ENCODE data around the gene ZNF678.

Gene ZNF678
- 14.8 to 37.1 (median 23.9) reads per million in 9 experiments for total RNA-seq

- ATAC-seq (replicated peaks) (peak; percentile 89), DNase-seq (peak; percentile 76 to 85 (median 80))
- peaks cover 16% of the 10 kb centered on the region for H3K36me3 Mint-ChIP-seq (ENCODE audit: insufficient read depth)
- peak within 1 kb of the TSS; percentile 94 to 98 for H3K4me3 Mint-ChIP-seq
- peak within 1 kb of the TSS; percentile 98 to 99 for H3K27ac Mint-ChIP-seq
- H3K4me1 Mint-ChIP-seq (ENCODE audit: low read depth in 2 of 2), result peaks cover 23 to 37% of the 10 kb centered on the region in 2 donors
- peaks cover 13 to 32% of the 10 kb centered on the region in 2 donors for H3K27me3 Mint-ChIP-seq
- no peaks in the 10 kb centered on the region for H3K9me3 Mint-ChIP-seq
Observed at GRCh38 chr1:227563324-227564201, at the start of gene ZNF678. TSS of gene ZNF678 (plus strand) at chr1:227563556. CDS start at chr1:227650992, 87,436 bp downstream.

DNA sequence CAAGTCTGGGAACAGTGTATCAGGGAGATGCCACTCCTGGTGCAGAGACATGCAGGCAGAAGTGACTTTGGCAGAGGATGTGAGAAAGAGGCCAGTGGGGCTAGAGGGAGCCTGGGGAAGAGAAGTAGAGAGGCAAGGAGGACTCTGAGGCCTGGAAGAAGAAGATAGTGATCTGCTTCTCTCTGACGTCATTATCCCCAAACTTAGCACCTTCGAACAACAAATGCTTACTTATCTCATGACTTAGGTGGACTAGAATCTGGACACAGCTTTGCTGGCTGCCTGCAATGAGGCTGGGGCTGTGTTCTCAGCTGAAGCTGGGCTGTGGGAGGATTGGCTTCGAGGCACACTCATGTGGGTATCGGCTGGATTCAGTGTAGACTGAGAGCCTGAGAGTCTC lies 44.5 kb upstream of the ZNF678 start:
- ATAC-seq (replicated peaks) (no peak), DNase-seq (no peak)
- H3K9me3 Mint-ChIP-seq, result no peaks in the 10 kb centered on the region
- H3K4me1 Mint-ChIP-seq (ENCODE audit: low read depth in 2 of 2), result no peaks in the 10 kb centered on the region
- no peaks in the 10 kb centered on the region for H3K36me3 Mint-ChIP-seq (ENCODE audit: insufficient read depth)
- H3K27ac Mint-ChIP-seq, result no peak overlapping the region
- no peak overlapping the region for H3K4me3 Mint-ChIP-seq
- peaks cover 0 to 9% of the 10 kb centered on the region in 2 donors for H3K27me3 Mint-ChIP-seq

- peaks cover 0 to 7% of the 10 kb centered on the region in 2 donors for H3K9me3 Mint-ChIP-seq
- no peaks in the 10 kb centered on the region for H3K36me3 Mint-ChIP-seq (ENCODE audit: insufficient read depth)
- peaks cover 0 to 9% of the 10 kb centered on the region in 2 donors for H3K27me3 Mint-ChIP-seq
- DNase-seq (no peak), ATAC-seq (replicated peaks) (no peak)
- no peaks in the 10 kb centered on the region for H3K4me1 Mint-ChIP-seq (ENCODE audit: low read depth in 2 of 2)
- H3K4me3 Mint-ChIP-seq, result no peak overlapping the region
- H3K27ac Mint-ChIP-seq, result no peak overlapping the region
Observed at GRCh38 chr1:227521782-227522181, 41.6 kb upstream of the ZNF678 start.

- H3K36me3 Mint-ChIP-seq (ENCODE audit: insufficient read depth), result no peaks in the 10 kb centered on the region
- H3K27ac Mint-ChIP-seq, result no peak overlapping the region
- ATAC-seq (replicated peaks) (no peak), DNase-seq (no peak)
- peaks cover 8 to 16% of the 10 kb centered on the region in 2 donors for H3K27me3 Mint-ChIP-seq
- H3K4me3 Mint-ChIP-seq, result no peak overlapping the region
- H3K9me3 Mint-ChIP-seq, result peaks cover 13 to 50% of the 10 kb centered on the region in 2 donors
- no peaks in the 10 kb centered on the region for H3K4me1 Mint-ChIP-seq (ENCODE audit: low read depth in 2 of 2)
Observed at GRCh38 chr1:227526524-227526923, 36.8 kb upstream of the ZNF678 start.

- H3K4me3 Mint-ChIP-seq, result no peak overlapping the region
- no peaks in the 10 kb centered on the region for H3K36me3 Mint-ChIP-seq (ENCODE audit: insufficient read depth)
- ATAC-seq (replicated peaks) (no peak), DNase-seq (no peak)
- no peak overlapping the region for H3K27ac Mint-ChIP-seq
- no peaks in the 10 kb centered on the region for H3K4me1 Mint-ChIP-seq (ENCODE audit: low read depth in 2 of 2)
- H3K9me3 Mint-ChIP-seq, result peaks cover 14 to 44% of the 10 kb centered on the region in 2 donors
- peaks cover 0 to 24% of the 10 kb centered on the region in 2 donors for H3K27me3 Mint-ChIP-seq
Observed at GRCh38 chr1:227532019-227532619, 31.2 kb upstream of the ZNF678 start.

DNA sequence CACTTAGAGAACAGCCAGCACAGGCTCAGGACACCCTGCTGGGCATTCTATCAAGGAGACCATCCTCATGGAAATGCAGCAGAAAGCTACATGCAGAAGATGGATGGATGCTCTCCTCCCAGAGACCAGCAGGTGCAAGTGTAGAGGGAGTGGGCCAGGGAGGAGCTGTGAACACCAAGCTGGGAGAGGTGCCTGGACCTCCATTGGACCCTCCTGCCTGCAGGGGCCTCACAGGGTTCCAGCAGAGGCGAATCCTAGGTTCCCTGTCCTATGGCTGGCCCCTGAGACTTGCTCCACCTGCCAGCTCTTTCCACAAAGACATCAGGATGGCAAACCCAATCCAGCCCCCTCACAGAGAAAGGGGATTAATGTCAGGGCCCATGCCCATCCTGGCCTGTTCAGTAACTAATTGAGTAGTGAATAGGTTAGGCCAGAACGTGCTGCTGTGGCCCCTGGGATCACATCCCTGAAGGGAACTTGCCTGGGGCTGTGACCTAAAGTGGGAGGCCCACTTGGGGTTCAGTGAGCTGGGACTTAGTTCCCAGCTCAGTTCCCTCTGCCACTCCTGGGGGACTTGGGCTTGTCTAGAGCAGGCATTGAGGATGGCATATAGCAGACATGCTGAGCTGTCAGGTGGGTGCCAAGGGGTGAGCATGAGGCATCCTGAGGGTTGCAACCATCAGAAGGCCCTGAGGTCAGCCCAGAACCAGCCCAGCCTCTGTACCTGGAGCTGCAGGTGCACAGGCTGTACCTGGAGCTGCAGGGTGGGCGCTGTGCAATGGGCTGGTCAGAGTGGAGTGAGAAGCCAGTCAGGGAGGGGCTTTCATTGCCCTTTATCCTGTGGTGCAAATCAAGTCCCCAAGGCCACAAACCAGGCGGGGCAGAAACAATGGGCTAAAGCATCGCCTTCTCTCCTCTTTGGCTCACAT lies 22.9 kb upstream of the ZNF678 start:
- no peaks in the 10 kb centered on the region for H3K9me3 Mint-ChIP-seq
- DNase-seq (no peak), ATAC-seq (replicated peaks) (no peak)
- H3K27ac Mint-ChIP-seq, result no peak overlapping the region
- H3K4me1 Mint-ChIP-seq (ENCODE audit: low read depth in 2 of 2), result peaks cover 0 to 6% of the 10 kb centered on the region in 2 donors
- peaks cover 0 to 3% of the 10 kb centered on the region in 2 donors for H3K27me3 Mint-ChIP-seq
- peaks cover 6% of the 10 kb centered on the region for H3K36me3 Mint-ChIP-seq (ENCODE audit: insufficient read depth)
- peak overlapping the region; percentile 48 to 56 for H3K4me3 Mint-ChIP-seq

DNA sequence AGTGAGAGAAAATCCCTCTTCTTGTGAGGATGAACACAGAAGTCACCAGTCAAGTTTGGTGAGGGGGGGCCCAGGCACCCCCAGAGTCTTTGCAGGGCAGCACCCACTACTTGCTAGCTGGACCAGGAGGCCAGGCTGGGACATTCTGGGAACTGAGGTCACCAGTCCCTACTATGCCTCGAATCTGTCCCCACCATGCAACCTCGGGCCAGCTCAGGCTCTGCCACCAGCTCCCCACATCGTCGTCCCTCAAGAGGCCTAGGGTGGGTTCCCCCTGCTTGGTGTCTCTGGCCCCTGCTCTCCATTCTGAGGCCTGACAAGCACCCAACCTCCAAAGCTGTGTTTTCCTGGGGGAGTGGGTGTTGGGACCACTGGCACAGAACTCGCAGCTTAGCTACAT lies 22.2 kb upstream of the ZNF678 start:
- DNase-seq (no peak), ATAC-seq (replicated peaks) (no peak)
- Mint-ChIP-seq H3K4me3 (peak overlapping the region; percentile 48 to 56), H3K36me3 (ENCODE audit: insufficient read depth) (peaks cover 6% of the 10 kb centered on the region), H3K9me3 (no peaks in the 10 kb centered on the region), H3K27ac (no peak overlapping the region), H3K4me1 (ENCODE audit: low read depth in 2 of 2) (peaks cover 0 to 6% of the 10 kb centered on the region in 2 donors), H3K27me3 (no peaks in the 10 kb centered on the region)

DNA sequence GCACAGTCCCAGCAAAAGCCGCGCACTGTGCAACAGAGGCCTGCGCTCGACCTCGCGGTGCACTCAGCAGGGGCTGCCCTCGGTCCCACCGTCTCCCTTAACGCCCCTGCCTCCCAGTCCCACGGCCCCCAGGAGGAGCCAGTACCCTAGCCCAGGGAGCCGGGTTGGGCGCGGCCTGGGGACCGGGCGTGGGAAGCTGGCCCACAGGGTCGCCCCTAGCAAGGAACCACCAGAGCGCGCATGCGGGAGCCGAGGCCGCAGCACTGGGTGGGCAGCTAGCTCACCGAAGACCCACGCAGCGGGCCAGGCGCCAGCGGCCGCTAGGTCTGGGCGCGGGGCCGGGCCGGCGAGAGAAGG lies 21.6 kb upstream of the ZNF678 start:
- Mint-ChIP-seq H3K27me3 (no peaks in the 10 kb centered on the region), H3K27ac (no peak overlapping the region), H3K9me3 (no peaks in the 10 kb centered on the region), H3K4me1 (ENCODE audit: low read depth in 2 of 2) (peaks cover 0 to 6% of the 10 kb centered on the region in 2 donors), H3K4me3 (peak overlapping the region; percentile 48 to 56), H3K36me3 (ENCODE audit: insufficient read depth) (peaks cover 6% of the 10 kb centered on the region)
- ATAC-seq (replicated peaks) (no peak), DNase-seq (no peak)

GRCh38 chr1:227542153-227543120 lies 20.9 kb upstream of the ZNF678 start:
- no peaks in the 10 kb centered on the region for H3K27me3 Mint-ChIP-seq
- H3K4me1 Mint-ChIP-seq (ENCODE audit: low read depth in 2 of 2), result peaks cover 0 to 6% of the 10 kb centered on the region in 2 donors
- DNase-seq, result peak; percentile 84 to 87 (median 85)
- peak; percentile 97 for ATAC-seq (replicated peaks)
- peaks cover 6% of the 10 kb centered on the region for H3K36me3 Mint-ChIP-seq (ENCODE audit: insufficient read depth)
- H3K4me3 Mint-ChIP-seq, result peak overlapping the region; percentile 52 to 74
- H3K27ac Mint-ChIP-seq, result peak overlapping the region in 1 of 2 donors; percentile 76
- no peaks in the 10 kb centered on the region for H3K9me3 Mint-ChIP-seq

DNA sequence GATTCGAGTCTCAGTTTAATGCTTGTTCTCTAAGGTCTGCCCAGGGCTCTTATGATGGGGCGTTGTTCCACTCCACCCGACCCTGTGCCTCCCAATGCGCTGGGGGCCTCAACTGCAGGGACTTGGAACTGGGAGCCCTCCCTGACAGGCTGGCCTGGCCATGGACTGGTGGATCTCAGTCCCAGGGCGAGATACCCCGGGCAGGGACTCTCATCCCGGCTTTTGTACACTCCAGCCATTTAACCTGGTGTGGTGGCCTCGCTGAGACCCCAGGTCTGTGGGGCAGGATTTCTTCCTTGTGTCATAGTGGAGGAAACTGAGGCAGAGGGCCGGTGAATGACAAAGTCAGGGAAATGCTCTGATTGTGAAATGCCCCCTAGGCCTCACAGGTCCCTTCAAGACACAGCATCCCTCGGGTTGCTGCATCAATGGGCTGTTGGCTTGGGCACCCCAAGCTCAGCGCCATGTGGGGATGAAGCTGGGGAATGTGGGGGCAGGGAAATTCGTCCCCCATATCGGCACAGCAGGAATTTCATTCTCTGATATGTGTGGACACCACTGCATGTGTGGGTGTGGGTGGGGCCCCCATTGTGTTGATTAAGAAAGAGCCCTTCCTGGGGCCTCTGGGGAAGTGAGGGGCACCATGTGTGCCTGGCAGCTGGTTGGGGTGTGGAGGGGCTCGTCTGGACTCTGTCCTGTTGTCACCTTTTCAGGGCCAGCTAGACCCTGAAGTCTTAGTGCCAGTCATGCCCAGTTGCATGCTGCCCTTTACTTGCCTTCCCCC lies 19.9 kb upstream of the ZNF678 start:
- Mint-ChIP-seq H3K27ac (peak overlapping the region in 1 of 2 donors; percentile 76), H3K36me3 (ENCODE audit: insufficient read depth) (peaks cover 3% of the 10 kb centered on the region), H3K9me3 (no peaks in the 10 kb centered on the region), H3K4me3 (peak overlapping the region; percentile 52 to 74), H3K4me1 (ENCODE audit: low read depth in 2 of 2) (peaks cover 0 to 6% of the 10 kb centered on the region in 2 donors), H3K27me3 (no peaks in the 10 kb centered on the region)
- no peak for ATAC-seq (replicated peaks)
- DNase-seq, result no peak

- Mint-ChIP-seq H3K27ac (no peak overlapping the region), H3K27me3 (no peaks in the 10 kb centered on the region), H3K36me3 (ENCODE audit: insufficient read depth) (peaks cover 3% of the 10 kb centered on the region), H3K4me3 (no peak overlapping the region), H3K4me1 (ENCODE audit: low read depth in 2 of 2) (peaks cover 0 to 6% of the 10 kb centered on the region in 2 donors), H3K9me3 (no peaks in the 10 kb centered on the region)
- DNase-seq, result no peak
- ATAC-seq (replicated peaks), result no peak
Observed at GRCh38 chr1:227544067-227545050, 19.0 kb upstream of the ZNF678 start.
